Lower lobe of right lung (tissue), 2 donors: ENCODE measurements around the gene CD300E. TPM values are rescaled to one million over a fixed set of nuclear protein-coding genes. Genes with fewer than 3 reads are reported as not detected.

Experiments
- ATAC-seq, 2 donors: fragments of 200-7000 bp; cut with Tn5 transposase; one replicate each; pipeline ENCODE4 v1.9.1; 2020 to 2022; ENCODE audit warnings: mild to moderate bottlenecking in 2 of 2, moderate library complexity in 2 of 2
- DNase-seq: peaks from one replicate; pipeline ENCODE4 v3.0.0-alpha.2; 2020
- H3K27ac ChIP-seq: fragments of 200-600 bp; one replicate; pipeline ENCODE4 v1.8.0; 2022
- H3K27me3 ChIP-seq: fragments of 200-600 bp; one replicate; pipeline ENCODE4 v1.8.0; 2022; ENCODE audit warnings: low read depth
- H3K36me3 ChIP-seq: fragments of 200-600 bp; one replicate; pipeline ENCODE4 v1.8.0; 2022; ENCODE audit warnings: mild to moderate bottlenecking
- H3K4me1 ChIP-seq: fragments of 200-600 bp; one replicate; pipeline ENCODE4 v1.8.0; 2022
- H3K4me3 ChIP-seq: fragments of 200-600 bp; one replicate; pipeline ENCODE4 v1.8.0; 2022; ENCODE audit warnings: mild to moderate bottlenecking
- H3K9me3 ChIP-seq: fragments of 200-600 bp; one replicate; pipeline ENCODE4 v1.8.0; 2022
- intact Hi-C: fragments of 100-400 bp; cut with DNase I; formaldehyde crosslinking; loops from one replicate; pipeline ENCODE4 v1.11.0; 2022
- total RNA-seq: library from RNA; stranded (reverse); fragmentation: NEBNext Ultra II Directional; extraction: Animal tissue kit (Norgen Biotek cat#: 25700); gene quantifications from one replicate; pipeline ENCODE4 v1.2.1, GENCODE V29; 2021
- TF ChIP-seq, protein P1 (sequence below): fragments of 200-600 bp; IDR thresholded peaks from one replicate; pipeline ENCODE4 v1.8.0; 2022; ENCODE audit warnings: antibody characterized with exemption, mild to moderate bottlenecking
- donor health status: DM: no; HTN: yes; CAD: no; lungs with severe emphysema.

Gene CD300E
- total RNA-seq, 1 donor from 2014 or later = 7.3 TPM

DNA sequence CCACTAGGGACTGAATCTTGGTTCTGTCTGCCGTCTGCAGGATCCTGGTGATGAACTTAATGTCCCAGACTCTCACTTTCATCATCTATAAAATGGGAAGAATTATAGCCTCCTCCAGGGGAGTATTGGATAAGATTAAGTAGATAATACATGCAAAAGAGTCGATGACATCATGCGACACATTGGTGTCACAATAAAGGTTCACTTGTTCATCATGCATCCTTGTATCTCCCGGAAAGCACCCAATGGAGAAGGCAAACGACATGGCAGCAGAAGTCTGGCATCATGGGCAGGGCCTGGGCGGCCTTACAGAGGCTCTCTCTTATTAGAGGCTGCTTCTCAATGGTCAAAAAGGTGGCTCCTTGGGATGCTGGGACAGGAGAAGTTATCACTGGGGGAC, 35.1 kb upstream of the CD300E start:
- no peaks in the 10 kb centered on the region for H3K4me1 ChIP-seq
- ATAC-seq = no peak
- no peak for DNase-seq
- TF ChIP-seq, protein P1, sequence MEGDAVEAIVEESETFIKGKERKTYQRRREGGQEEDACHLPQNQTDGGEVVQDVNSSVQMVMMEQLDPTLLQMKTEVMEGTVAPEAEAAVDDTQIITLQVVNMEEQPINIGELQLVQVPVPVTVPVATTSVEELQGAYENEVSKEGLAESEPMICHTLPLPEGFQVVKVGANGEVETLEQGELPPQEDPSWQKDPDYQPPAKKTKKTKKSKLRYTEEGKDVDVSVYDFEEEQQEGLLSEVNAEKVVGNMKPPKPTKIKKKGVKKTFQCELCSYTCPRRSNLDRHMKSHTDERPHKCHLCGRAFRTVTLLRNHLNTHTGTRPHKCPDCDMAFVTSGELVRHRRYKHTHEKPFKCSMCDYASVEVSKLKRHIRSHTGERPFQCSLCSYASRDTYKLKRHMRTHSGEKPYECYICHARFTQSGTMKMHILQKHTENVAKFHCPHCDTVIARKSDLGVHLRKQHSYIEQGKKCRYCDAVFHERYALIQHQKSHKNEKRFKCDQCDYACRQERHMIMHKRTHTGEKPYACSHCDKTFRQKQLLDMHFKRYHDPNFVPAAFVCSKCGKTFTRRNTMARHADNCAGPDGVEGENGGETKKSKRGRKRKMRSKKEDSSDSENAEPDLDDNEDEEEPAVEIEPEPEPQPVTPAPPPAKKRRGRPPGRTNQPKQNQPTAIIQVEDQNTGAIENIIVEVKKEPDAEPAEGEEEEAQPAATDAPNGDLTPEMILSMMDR = no peak
- peaks cover 17% of the 10 kb centered on the region for H3K27me3 ChIP-seq
- no peak overlapping the region for H3K4me3 ChIP-seq
- intact Hi-C loops = no loop called here
- no peak overlapping the region for H3K27ac ChIP-seq
- no peaks in the 10 kb centered on the region for H3K36me3 ChIP-seq
- no peaks in the 10 kb centered on the region for H3K9me3 ChIP-seq

DNA sequence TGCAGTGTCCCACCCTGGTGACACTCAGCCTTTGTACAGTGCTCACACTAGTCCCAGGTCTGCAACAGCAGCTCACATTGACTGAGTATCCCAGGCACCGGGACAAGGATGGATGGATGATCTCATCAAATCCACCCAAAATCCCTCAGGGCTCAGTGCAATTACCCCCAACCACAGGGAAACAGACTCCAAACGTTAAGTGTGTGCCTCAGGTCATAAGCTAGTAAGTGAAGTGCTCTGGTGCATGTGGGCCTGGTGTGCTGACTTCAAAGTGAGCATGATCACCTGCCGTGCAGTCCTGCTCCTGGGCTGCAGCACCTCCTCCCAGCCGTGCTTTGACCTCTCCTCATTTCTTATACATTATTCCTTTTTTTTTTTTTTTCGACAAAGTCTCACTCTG, 31.2 kb upstream of the CD300E start:
- TF ChIP-seq, protein P1 = no peak
- no peak overlapping the region for H3K27ac ChIP-seq
- intact Hi-C loops = no loop called here
- no peak overlapping the region for H3K4me3 ChIP-seq
- H3K27me3 ChIP-seq = peaks cover 33% of the 10 kb centered on the region
- no peaks in the 10 kb centered on the region for H3K9me3 ChIP-seq
- H3K4me1 ChIP-seq = no peaks in the 10 kb centered on the region
- DNase-seq (no peak), ATAC-seq (no peak)
- no peaks in the 10 kb centered on the region for H3K36me3 ChIP-seq

DNA sequence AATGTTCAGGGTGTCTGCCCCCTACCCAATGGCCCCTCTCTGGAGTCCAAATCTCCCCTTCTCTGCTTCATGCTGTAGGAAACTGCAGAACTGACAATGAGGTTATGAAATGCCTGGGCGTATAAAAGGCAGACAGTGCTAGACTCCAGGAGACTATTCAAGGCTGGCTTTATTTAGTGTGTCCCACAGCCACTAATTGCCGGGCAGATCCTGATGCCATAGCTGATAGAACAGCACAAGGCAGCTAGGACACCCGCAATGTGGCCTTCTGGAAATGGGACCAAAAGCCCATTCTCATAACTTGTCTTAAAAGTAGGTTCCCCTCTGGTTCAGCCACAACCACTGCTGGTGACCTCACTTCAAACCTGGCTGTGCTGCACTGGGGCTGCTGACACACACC, 28.5 kb upstream of the CD300E start:
- Histone ChIP-seq H3K36me3 (no peaks in the 10 kb centered on the region), H3K4me1 (no peaks in the 10 kb centered on the region), H3K27ac (no peak overlapping the region), H3K4me3 (no peak overlapping the region), H3K27me3 (peaks cover 42% of the 10 kb centered on the region), H3K9me3 (no peaks in the 10 kb centered on the region)
- ATAC-seq (no peak), DNase-seq (no peak)
- TF ChIP-seq, protein P1 = no peak
- intact Hi-C loops = no loop called here

DNA sequence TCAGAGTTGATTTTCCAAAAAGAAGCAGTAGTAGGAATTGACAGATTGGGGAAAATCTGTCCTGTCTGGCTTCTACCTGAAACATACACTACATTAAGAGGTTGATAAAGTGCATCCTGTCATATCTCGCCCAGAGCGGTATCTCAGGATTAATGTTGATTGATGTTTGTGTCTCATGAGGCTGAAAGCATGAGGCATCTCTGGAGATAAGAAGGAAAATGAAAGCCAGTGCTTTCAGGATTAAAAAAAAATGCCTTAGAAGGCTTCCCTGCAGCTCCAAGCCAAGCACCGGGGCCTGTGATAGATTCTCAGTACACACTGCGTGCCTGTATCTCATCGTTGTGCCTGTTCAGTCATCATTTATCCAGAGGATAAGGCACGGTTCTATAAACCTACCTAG, 26.4 kb upstream of the CD300E start:
- peaks cover 42% of the 10 kb centered on the region for H3K27me3 ChIP-seq
- ATAC-seq = no peak
- intact Hi-C loops = no loop called here

DNA sequence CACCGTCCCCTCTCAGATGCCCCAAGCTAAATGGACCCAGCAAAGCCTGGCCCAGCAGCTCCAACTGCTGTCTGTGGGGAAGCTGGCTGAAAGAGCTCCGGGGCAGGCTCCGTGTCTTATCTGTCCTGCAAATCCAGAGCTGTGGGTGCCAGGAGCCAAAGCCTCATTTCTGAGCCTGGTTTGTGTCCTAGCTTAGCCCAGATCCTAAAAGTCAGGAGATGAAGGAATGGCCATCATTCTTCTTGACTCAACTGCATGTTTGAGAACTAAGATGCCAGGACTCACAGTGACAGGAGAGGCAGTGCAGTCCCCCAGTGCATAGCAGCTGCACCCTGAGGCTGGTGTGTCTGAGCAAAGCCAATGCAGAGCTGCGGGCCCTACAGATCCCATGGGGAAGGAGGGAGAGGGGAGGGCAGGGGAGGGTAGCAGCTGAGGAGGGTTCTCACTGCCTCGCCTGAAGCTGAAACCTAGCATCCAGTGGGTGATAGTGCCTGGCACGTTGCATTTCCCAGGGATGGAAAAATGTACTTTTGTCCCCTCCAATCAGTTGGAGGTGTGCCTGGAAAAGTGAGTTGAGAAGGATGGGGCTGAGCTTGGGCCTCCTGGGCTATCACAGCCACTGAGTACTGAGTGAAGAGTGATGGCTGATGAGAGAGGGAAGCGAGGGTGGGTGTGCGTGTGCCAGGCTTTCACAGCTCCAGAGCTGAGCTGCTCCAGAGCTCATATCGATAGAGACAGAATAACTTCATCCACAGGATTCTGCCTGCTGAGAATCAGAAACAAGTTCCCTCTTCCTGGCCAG, 24.5 kb upstream of the CD300E start:
- H3K36me3 ChIP-seq = no peaks in the 10 kb centered on the region
- intact Hi-C loops = no loop called here
- H3K9me3 ChIP-seq = no peaks in the 10 kb centered on the region
- DNase-seq = no peak
- no peak overlapping the region for H3K4me3 ChIP-seq
- ATAC-seq = no peak
- no peaks in the 10 kb centered on the region for H3K4me1 ChIP-seq
- TF ChIP-seq, protein P1 = no peak
- no peak overlapping the region for H3K27ac ChIP-seq
- H3K27me3 ChIP-seq = peaks cover 44% of the 10 kb centered on the region

More for the DNA sequence above, 26.4 kb upstream of the CD300E start:
- Histone ChIP-seq H3K4me1 (no peaks in the 10 kb centered on the region), H3K9me3 (no peaks in the 10 kb centered on the region), H3K27ac (no peak overlapping the region), H3K4me3 (no peak overlapping the region), H3K36me3 (no peaks in the 10 kb centered on the region)
- TF ChIP-seq, protein P1 = no peak
- DNase-seq = no peak
